HEK293 (cell line): ENCODE results near the gene UFD1.

Experiments used
- CTCF ChIA-PET: fragments of 350-600 bp; formaldehyde crosslinking; extraction: SDS; loops from one replicate; lab custom pipeline; 2021; ENCODE audit warnings: antibody characterized with exemption; lab: Yijun Ruan, JAX
- POLR2A ChIA-PET: fragments of 300-600 bp; formaldehyde crosslinking; extraction: SDS; loops from one replicate; lab custom pipeline; 2020; ENCODE audit warnings: antibody characterized with exemption, inconsistent platforms; lab: Yijun Ruan, JAX
- H3K27ac ChIP-seq: fragments of 200-500 bp; sonication (Bioruptor generic); 2 replicates; pipeline ENCODE4 v1.5.1; 2014; ENCODE audit warnings: low read depth, low read length, control low read depth, inconsistent platforms; ENCODE audit errors: extremely low read depth
- H3K36me3 ChIP-seq, 2 experiments: fragments of 200-500 bp in 1 of 2; sonication (Bioruptor generic) in 1 of 2; 1 replicate in 1 of 2; 2 replicates in 1 of 2; pipeline ENCODE4 v1.5.1; 2014 to 2017; ENCODE audit warnings: inconsistent platforms in 2 of 2, low read length in 2 of 2; ENCODE audit not compliant: control insufficient read depth in 2 of 2, insufficient read depth in 1 of 2
- H3K4me1 ChIP-seq: fragments of 200-500 bp; sonication (Bioruptor generic); 2 replicates; pipeline ENCODE4 v1.5.1; 2014; ENCODE audit warnings: mild to moderate bottlenecking, low read length, inconsistent platforms; ENCODE audit not compliant: control insufficient read depth, insufficient read depth
- H3K4me3 ChIP-seq: 2 replicates; pipeline ENCODE4 v1.5.1; 2011; ENCODE audit warnings: low read depth, mild to moderate bottlenecking, control low read depth, low read length, moderate library complexity
- H3K9me3 ChIP-seq: fragments of 200-500 bp; sonication (Bioruptor generic); 2 replicates; pipeline ENCODE4 v1.5.1; 2014; ENCODE audit warnings: low read depth, low read length, inconsistent platforms; ENCODE audit not compliant: control insufficient read depth, insufficient read depth
- AEBP2 ChIP-seq: fragments of 450-650 bp; formaldehyde crosslinking; IDR thresholded peaks from 2 replicates; pipeline ENCODE4 v1.5.1; 2016; ENCODE audit warnings: missing biosample characterization, missing genetic modification characterization, borderline replicate concordance
- HOXC10 ChIP-seq: sonication (generic); formaldehyde crosslinking; IDR thresholded peaks from 2 replicates; pipeline ENCODE4 v1.8.1; 2023; ENCODE audit warnings: mild to moderate bottlenecking, missing genetic modification reagents
- MZF1 ChIP-seq: fragments of 450-650 bp; formaldehyde crosslinking; IDR thresholded peaks from 2 replicates; pipeline ENCODE4 v1.5.1; 2017; ENCODE audit warnings: missing biosample characterization, missing genetic modification characterization, borderline replicate concordance
- OVOL3 ChIP-seq: fragments of 450-650 bp; formaldehyde crosslinking; IDR thresholded peaks from 2 replicates; pipeline ENCODE4 v1.5.1; 2016; ENCODE audit warnings: missing biosample characterization, missing genetic modification characterization
- PRDM1 ChIP-seq: fragments of 450-650 bp; formaldehyde crosslinking; IDR thresholded peaks from 2 replicates; pipeline ENCODE4; 2016; ENCODE audit warnings: missing biosample characterization, missing genetic modification characterization
- REPIN1 ChIP-seq: fragments of 450-650 bp; formaldehyde crosslinking; IDR thresholded peaks from 2 replicates; pipeline ENCODE4 v1.5.1; 2017; ENCODE audit warnings: missing biosample characterization, missing genetic modification characterization, low read depth
- SALL2 ChIP-seq: fragments of 450-650 bp; formaldehyde crosslinking; IDR thresholded peaks from 2 replicates; pipeline ENCODE4 v1.5.0; 2017; ENCODE audit warnings: missing biosample characterization, mild to moderate bottlenecking, missing genetic modification characterization, borderline replicate concordance
- SCRT1 ChIP-seq: fragments of 450-650 bp; formaldehyde crosslinking; IDR thresholded peaks from 2 replicates; pipeline ENCODE4 v1.5.1; 2016; ENCODE audit warnings: missing biosample characterization, missing genetic modification characterization, borderline replicate concordance
- ZNF132 ChIP-seq: fragments of 450-650 bp; formaldehyde crosslinking; IDR thresholded peaks from 2 replicates; pipeline ENCODE4 v1.5.1; 2017; ENCODE audit warnings: missing biosample characterization, missing genetic modification characterization, borderline replicate concordance
- ZNF133 ChIP-seq: fragments of 450-650 bp; formaldehyde crosslinking; IDR thresholded peaks from 2 replicates; pipeline ENCODE4 v1.5.1; 2016; ENCODE audit warnings: missing biosample characterization, missing genetic modification characterization
- ZNF140 ChIP-seq: fragments of 450-650 bp; formaldehyde crosslinking; IDR thresholded peaks from 2 replicates; pipeline ENCODE4 v1.5.1; 2016; ENCODE audit warnings: missing biosample characterization, missing genetic modification characterization
- ZNF19 ChIP-seq: fragments of 450-650 bp; formaldehyde crosslinking; IDR thresholded peaks from 2 replicates; pipeline ENCODE4; 2016; ENCODE audit warnings: missing biosample characterization, missing genetic modification characterization, low read depth
- ZNF280C ChIP-seq: fragments of 450-650 bp; formaldehyde crosslinking; IDR thresholded peaks from 2 replicates; pipeline ENCODE4 v1.5.1; 2016; ENCODE audit warnings: missing biosample characterization, missing genetic modification characterization
- ZNF48 ChIP-seq: fragments of 450-650 bp; formaldehyde crosslinking; IDR thresholded peaks from 2 replicates; pipeline ENCODE4 v1.5.1; 2016; ENCODE audit warnings: missing biosample characterization, missing genetic modification characterization
- ZNF549 ChIP-seq: fragments of 450-650 bp; IDR thresholded peaks from 2 replicates; pipeline ENCODE4 v1.5.1; 2018; ENCODE audit warnings: missing biosample characterization, missing genetic modification characterization, mild to moderate bottlenecking, inconsistent platforms, moderate library complexity
- ZNF596 ChIP-seq: fragments of 450-650 bp; IDR thresholded peaks from 2 replicates; pipeline ENCODE4 v1.5.0; 2018; ENCODE audit warnings: missing biosample characterization, mild to moderate bottlenecking, missing genetic modification characterization, moderate library complexity
- ZNF610 ChIP-seq: fragments of 450-650 bp; formaldehyde crosslinking; IDR thresholded peaks from 2 replicates; pipeline ENCODE4 v1.5.1; 2016; ENCODE audit warnings: missing biosample characterization, missing genetic modification characterization, borderline replicate concordance
- ZNF629 ChIP-seq: fragments of 450-650 bp; formaldehyde crosslinking; IDR thresholded peaks from 2 replicates; pipeline ENCODE4 v1.5.1; 2017; ENCODE audit warnings: missing biosample characterization, missing genetic modification characterization
- ZNF76 ChIP-seq: fragments of 450-650 bp; formaldehyde crosslinking; IDR thresholded peaks from 2 replicates; pipeline ENCODE4; 2016; ENCODE audit warnings: low read depth, missing biosample characterization, missing genetic modification characterization, borderline replicate concordance
- ZNF785 ChIP-seq: fragments of 450-650 bp; formaldehyde crosslinking; IDR thresholded peaks from 2 replicates; pipeline ENCODE4 v1.5.1; 2016; ENCODE audit warnings: missing biosample characterization, missing genetic modification characterization
- ZNF791 ChIP-seq: fragments of 450-650 bp; formaldehyde crosslinking; IDR thresholded peaks from 2 replicates; pipeline ENCODE4 v1.5.1; 2016; ENCODE audit warnings: missing biosample characterization, missing genetic modification characterization
- ZNF792 ChIP-seq: fragments of 450-650 bp; formaldehyde crosslinking; IDR thresholded peaks from 2 replicates; pipeline ENCODE4 v1.5.1; 2016; ENCODE audit warnings: missing biosample characterization, missing genetic modification characterization
- ZNF837 ChIP-seq: fragments of 450-650 bp; formaldehyde crosslinking; IDR thresholded peaks from 2 replicates; pipeline ENCODE4 v1.5.1; 2016; ENCODE audit warnings: missing biosample characterization, missing genetic modification characterization
- TF ChIP-seq, protein P1 (sequence below): fragments of 450-650 bp; formaldehyde crosslinking; IDR thresholded peaks from 2 replicates; pipeline ENCODE4 v1.5.1; 2017; ENCODE audit warnings: missing biosample characterization, missing genetic modification characterization
- TF ChIP-seq, protein P2 (sequence below): fragments of 450-650 bp; formaldehyde crosslinking; IDR thresholded peaks from 2 replicates; pipeline ENCODE4 v1.5.1; 2016; ENCODE audit warnings: missing biosample characterization, missing genetic modification characterization

UFD1 gene

GRCh38 chr22:19471572-19471971 lies 7.4 kb downstream of the UFD1 start:
- no peaks in the 10 kb centered on the region for H3K4me1 ChIP-seq
- H3K4me3 ChIP-seq: no peak overlapping the region
- TF ChIP-seq ZNF791 (no peak), PRDM1 (tag by site-specific recombination) (no peak), ZNF792 (tag by site-specific recombination) (no peak), ZNF76 (no peak), REPIN1 (no peak), HOXC10 (CRISPR knock-in tag) (no peak), OVOL3 (tag by site-specific recombination) (no peak), ZNF629 (tag by site-specific recombination) (no peak), ZNF596 (tag by site-specific recombination) (no peak), ZNF549 (no peak), ZNF133 (tag by site-specific recombination) (no peak), ZNF48 (tag by site-specific recombination) (no peak), ZNF837 (tag by site-specific recombination) (no peak), SCRT1 (tag by site-specific recombination) (no peak), MZF1 (no peak)
- TF ChIP-seq, protein P1, sequence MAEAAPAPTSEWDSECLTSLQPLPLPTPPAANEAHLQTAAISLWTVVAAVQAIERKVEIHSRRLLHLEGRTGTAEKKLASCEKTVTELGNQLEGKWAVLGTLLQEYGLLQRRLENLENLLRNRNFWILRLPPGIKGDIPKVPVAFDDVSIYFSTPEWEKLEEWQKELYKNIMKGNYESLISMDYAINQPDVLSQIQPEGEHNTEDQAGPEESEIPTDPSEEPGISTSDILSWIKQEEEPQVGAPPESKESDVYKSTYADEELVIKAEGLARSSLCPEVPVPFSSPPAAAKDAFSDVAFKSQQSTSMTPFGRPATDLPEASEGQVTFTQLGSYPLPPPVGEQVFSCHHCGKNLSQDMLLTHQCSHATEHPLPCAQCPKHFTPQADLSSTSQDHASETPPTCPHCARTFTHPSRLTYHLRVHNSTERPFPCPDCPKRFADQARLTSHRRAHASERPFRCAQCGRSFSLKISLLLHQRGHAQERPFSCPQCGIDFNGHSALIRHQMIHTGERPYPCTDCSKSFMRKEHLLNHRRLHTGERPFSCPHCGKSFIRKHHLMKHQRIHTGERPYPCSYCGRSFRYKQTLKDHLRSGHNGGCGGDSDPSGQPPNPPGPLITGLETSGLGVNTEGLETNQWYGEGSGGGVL (tag by site-specific recombination): no peak
- H3K9me3 ChIP-seq: no peaks in the 10 kb centered on the region
- POLR2A ChIA-PET: no interaction called here
- peaks cover 2 to 96% of the 10 kb centered on the region in 2 experiments; a peak in 2 of 3 replicates for H3K36me3 ChIP-seq
- CTCF ChIA-PET: interaction anchor here (0.5 kb wide), 1 partner anchor 139 kb away, joined by 3 read pairs; no protein-coding TSS in a partner anchor
- H3K27ac ChIP-seq: no peak overlapping the region

DNA sequence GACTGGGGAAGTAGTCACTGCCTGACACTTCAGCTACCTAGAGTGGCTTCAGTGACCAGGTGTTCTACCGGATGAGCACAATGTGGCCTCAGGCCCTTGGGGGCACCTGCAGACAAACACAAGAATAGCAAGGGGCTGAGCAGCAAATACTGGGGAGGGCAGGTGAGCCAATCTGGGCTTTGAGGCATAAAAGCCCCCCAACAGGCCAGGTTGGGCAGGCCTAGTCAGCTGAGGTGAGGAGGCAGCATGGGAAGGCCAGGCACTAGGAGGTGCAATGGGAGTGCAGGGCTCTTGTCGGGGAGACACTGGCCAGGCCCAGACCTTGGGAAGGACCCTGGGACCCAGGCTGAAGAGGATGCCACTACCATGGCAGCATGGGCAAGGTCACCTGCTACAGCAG lies 9.0 kb downstream of the UFD1 start:
- TF ChIP-seq ZNF19 (tag by site-specific recombination) (no peak), ZNF132 (tag by site-specific recombination) (no peak), ZNF785 (tag by site-specific recombination) (no peak), ZNF280C (no peak), ZNF610 (tag by site-specific recombination) (no peak), AEBP2 (no peak), ZNF140 (tag by site-specific recombination) (no peak), SALL2 (tag by site-specific recombination) (no peak)
- TF ChIP-seq, protein P2, sequence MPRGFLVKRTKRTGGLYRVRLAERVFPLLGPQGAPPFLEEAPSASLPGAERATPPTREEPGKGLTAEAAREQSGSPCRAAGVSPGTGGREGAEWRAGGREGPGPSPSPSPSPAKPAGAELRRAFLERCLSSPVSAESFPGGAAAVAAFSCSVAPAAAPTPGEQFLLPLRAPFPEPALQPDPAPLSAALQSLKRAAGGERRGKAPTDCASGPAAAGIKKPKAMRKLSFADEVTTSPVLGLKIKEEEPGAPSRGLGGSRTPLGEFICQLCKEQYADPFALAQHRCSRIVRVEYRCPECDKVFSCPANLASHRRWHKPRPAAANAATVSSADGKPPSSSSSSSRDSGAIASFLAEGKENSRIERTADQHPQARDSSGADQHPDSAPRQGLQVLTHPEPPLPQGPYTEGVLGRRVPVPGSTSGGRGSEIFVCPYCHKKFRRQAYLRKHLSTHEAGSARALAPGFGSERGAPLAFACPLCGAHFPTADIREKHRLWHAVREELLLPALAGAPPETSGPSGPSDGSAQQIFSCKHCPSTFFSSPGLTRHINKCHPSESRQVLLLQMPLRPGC (tag by site-specific recombination): no peak
- POLR2A ChIA-PET: no interaction called here
- H3K9me3 ChIP-seq: no peaks in the 10 kb centered on the region
- no peak overlapping the region for H3K4me3 ChIP-seq
- H3K36me3 ChIP-seq: peaks cover 4 to 98% of the 10 kb centered on the region in 2 experiments; a peak in 2 of 3 replicates
- no peak overlapping the region for H3K27ac ChIP-seq
- CTCF ChIA-PET: no interaction called here
- H3K4me1 ChIP-seq: no peaks in the 10 kb centered on the region
